ENCODE results near the gene GNAL. TPM values are rescaled to one million over a fixed set of nuclear protein-coding genes. Genes with fewer than 3 reads are reported as not detected.

GNAL gene
- total RNA-seq, 3 donors from 2014 or later (not counting 1 experiment from before 2014, with no cell fraction given): 10.9 to 15.0 (median 12.6) TPM

GRCh38 chr18:11906176-11906575 is 217.1 kb downstream of the GNAL start:
- H3K4me1 ChIP-seq (ENCODE audit: control insufficient read depth, insufficient read depth, low read length): peaks cover 14% of the 10 kb centered on the region
- no peak overlapping the region for H3K27ac ChIP-seq (ENCODE audit: low read length)
- Mint-ChIP-seq H3K9me3 (no peaks in the 10 kb centered on the region), H3K27me3 (ENCODE audit: low read depth in 2 of 2) (no peaks in the 10 kb centered on the region), H3K4me3 (peak overlapping the region; percentile 55), H3K36me3 (peaks cover 12% of the 10 kb centered on the region), H3K4me1 (peaks cover 14 to 35% of the 10 kb centered on the region in 2 donors), H3K27ac (peak overlapping the region in 1 of 2 donors; percentile 36)
- no peak overlapping the region for H3K4me3 ChIP-seq (ENCODE audit: low read length)
- ATAC-seq (no peak), DNase-seq (no peak)
- intact Hi-C loops (cut with micrococcal nuclease): loop anchor here (5.0 kb wide), 1 partner anchor 1994 kb away; the partner anchor contains the start of gene VAPA
- TF ChIP-seq CTCF (IDR thresholded peaks at IDR 0.05): no peak
- H3K36me3 ChIP-seq (ENCODE audit: control insufficient read depth, insufficient read depth, low read length): peaks cover 21% of the 10 kb centered on the region
- no peaks in the 10 kb centered on the region for H3K27me3 ChIP-seq (ENCODE audit: control insufficient read depth, insufficient read depth, low read length)
- WGBS (ENCODE audit: insufficient coverage): 100% methylated on average over 1 of the region's 1 CpG
- no peaks in the 10 kb centered on the region for H3K9me3 ChIP-seq (ENCODE audit: control insufficient read depth, insufficient read depth, low read length)

GRCh38 chr18:11906926-11907874 is 218.1 kb downstream of the GNAL start:
- Histone ChIP-seq H3K27me3 (ENCODE audit: control insufficient read depth, insufficient read depth, low read length) (no peaks in the 10 kb centered on the region), H3K9me3 (ENCODE audit: control insufficient read depth, insufficient read depth, low read length) (no peaks in the 10 kb centered on the region), H3K4me1 (ENCODE audit: control insufficient read depth, insufficient read depth, low read length) (peaks cover 14% of the 10 kb centered on the region), H3K27ac (ENCODE audit: low read length) (no peak overlapping the region), H3K36me3 (ENCODE audit: control insufficient read depth, insufficient read depth, low read length) (peaks cover 16% of the 10 kb centered on the region), H3K4me3 (ENCODE audit: low read length) (peak overlapping the region; percentile 99)
- WGBS (ENCODE audit: insufficient coverage): 81% methylated on average over 15 of the region's 20 CpGs
- peak overlapping the region; percentile 91 to 96 for H3K27ac Mint-ChIP-seq
- no peak for ATAC-seq
- peak overlapping the region; percentile 94 for H3K4me3 Mint-ChIP-seq
- intact Hi-C loops (cut with micrococcal nuclease): loop anchor here (5.0 kb wide), 1 partner anchor 1995 kb away; the partner anchor contains the start of gene VAPA
- no peaks in the 10 kb centered on the region for H3K27me3 Mint-ChIP-seq (ENCODE audit: low read depth in 2 of 2)
- H3K4me1 Mint-ChIP-seq: peaks cover 14 to 35% of the 10 kb centered on the region in 2 donors
- H3K9me3 Mint-ChIP-seq: no peaks in the 10 kb centered on the region
- DNase-seq: peak in 1 of 2 donors; percentile 8
- H3K36me3 Mint-ChIP-seq: peaks cover 7% of the 10 kb centered on the region
- TF ChIP-seq CTCF (IDR thresholded peaks at IDR 0.05): no peak

- ATAC-seq: peak; percentile 90 to 95 (median 91)
- peak within 1 kb of the TSS; percentile 91 to 96 for H3K27ac Mint-ChIP-seq
Observed at GRCh38 chr18:11908182-11909060, 219.4 kb downstream of the GNAL start, which contains the start of gene MPPE1. Gene MPPE1, minus strand, starts transcription at chr18:11908317. Its CDS starts 11,053 bp downstream, at chr18:11897264.

More at GRCh38 chr18:11908182-11909060, 219.4 kb downstream of the GNAL start, which contains the start of gene MPPE1:
- H3K4me1 Mint-ChIP-seq: peaks cover 14 to 35% of the 10 kb centered on the region in 2 donors
- intact Hi-C loops (cut with micrococcal nuclease): loop anchor here (1.0 to 5.0 kb wide), 2 partner anchors 58 to 1996 kb away; partner anchors contain the start of gene VAPA
- peaks cover 5% of the 10 kb centered on the region for H3K36me3 Mint-ChIP-seq
- Histone ChIP-seq H3K27ac (ENCODE audit: low read length) (peak within 1 kb of the TSS; percentile 100), H3K36me3 (ENCODE audit: control insufficient read depth, insufficient read depth, low read length) (peaks cover 10% of the 10 kb centered on the region), H3K4me3 (ENCODE audit: low read length) (peak within 1 kb of the TSS; percentile 99), H3K9me3 (ENCODE audit: control insufficient read depth, insufficient read depth, low read length) (no peaks in the 10 kb centered on the region), H3K4me1 (ENCODE audit: control insufficient read depth, insufficient read depth, low read length) (peaks cover 14% of the 10 kb centered on the region), H3K27me3 (ENCODE audit: control insufficient read depth, insufficient read depth, low read length) (no peaks in the 10 kb centered on the region)
- no peaks in the 10 kb centered on the region for H3K9me3 Mint-ChIP-seq
- H3K27me3 Mint-ChIP-seq (ENCODE audit: low read depth in 2 of 2): no peaks in the 10 kb centered on the region
- peak within 1 kb of the TSS; percentile 94 for H3K4me3 Mint-ChIP-seq
- TF ChIP-seq CTCF (IDR thresholded peaks at IDR 0.05): no peak
- WGBS (ENCODE audit: insufficient coverage): under 1% methylated on average over 106 of the region's 106 CpGs
- DNase-seq: peak; percentile 87 to 93

Data from natural killer cell (primary cell).